IPS DF 6.9 (cell line): ENCODE results near the gene SEC11C.

Experiments
- DNase-seq: peaks from one replicate; pipeline ENCODE4 v3.0.0-alpha.2; 2013; ENCODE audit warnings: low read depth, low spot score
- H3K27ac ChIP-seq: one replicate; pipeline ENCODE4 v1.5.1; 2013; ENCODE audit warnings: low read length, control low read depth
- H3K27me3 ChIP-seq: 2 replicates; pipeline ENCODE4 v1.6.1; 2013; ENCODE audit warnings: mild to moderate bottlenecking, low read length; ENCODE audit not compliant: control insufficient read depth, insufficient read depth
- H3K36me3 ChIP-seq: 2 replicates; pipeline ENCODE4 v1.6.1; 2013; ENCODE audit warnings: low read length; ENCODE audit not compliant: control insufficient read depth, insufficient read depth
- H3K4me1 ChIP-seq: 2 replicates; pipeline ENCODE4 v1.6.1; 2013; ENCODE audit warnings: low read length; ENCODE audit not compliant: control insufficient read depth, insufficient read depth
- H3K4me3 ChIP-seq: 2 replicates; pipeline ENCODE4 v1.5.1; 2013; ENCODE audit warnings: mild to moderate bottlenecking, low read length
- H3K9me3 ChIP-seq: 2 replicates; pipeline ENCODE4 v1.6.1; 2013; ENCODE audit warnings: low read length, inconsistent platforms; ENCODE audit not compliant: control insufficient read depth, insufficient read depth
- WGBS: extraction: QIAGEN DNeasy Blood & Tissue Kit; methylation state at CpG from one replicate; pipeline ENCODE4 v1.1.7; 2013; ENCODE audit warnings: mixed read lengths, missing lambda C conversion rate; ENCODE audit not compliant: insufficient read length, insufficient coverage; 5-methylcytosine and 5-hydroxymethylcytosine counted together

The SEC11C gene

DNA sequence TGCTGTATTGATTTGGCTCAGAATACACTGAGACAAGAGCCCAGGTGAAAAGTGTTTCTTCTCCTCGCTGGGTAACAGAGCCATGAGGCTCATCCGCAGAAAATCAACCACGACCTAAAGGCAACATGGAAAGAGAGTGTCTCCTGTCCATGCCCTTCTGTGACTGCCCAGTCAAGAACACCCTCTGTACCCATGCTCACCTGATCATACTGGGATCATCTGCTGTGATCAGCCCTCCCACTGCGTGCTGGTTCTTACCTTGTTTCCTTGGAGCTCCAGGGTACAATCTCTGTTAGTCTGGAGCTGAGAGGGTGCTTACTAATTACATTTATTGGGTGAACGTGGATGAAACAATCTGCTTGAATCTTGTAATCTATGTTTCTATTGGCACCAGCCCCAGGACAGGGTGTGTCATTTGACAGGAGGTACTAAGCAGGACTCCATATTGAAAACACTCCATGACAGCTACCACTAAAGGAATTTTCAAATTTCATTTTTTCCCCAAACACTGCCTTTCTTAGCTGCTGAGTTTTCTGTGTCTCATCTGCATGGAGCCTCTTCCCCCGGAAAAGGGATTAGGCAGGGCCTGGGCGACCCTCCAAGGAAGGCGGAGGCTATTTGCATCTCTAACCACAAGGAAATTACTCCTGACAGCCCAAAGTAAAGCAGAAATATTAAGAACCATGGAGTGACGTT lies 40.6 kb downstream of the SEC11C start:
- Histone ChIP-seq H3K9me3 (no peaks in the 10 kb centered on the region), H3K27me3 (no peaks in the 10 kb centered on the region), H3K36me3 (no peaks in the 10 kb centered on the region), H3K4me3 (no peak overlapping the region), H3K4me1 (no peaks in the 10 kb centered on the region), H3K27ac (no peak overlapping the region)
- WGBS: no CpG with 5 or more reads among the region's 9 CpGs
- DNase-seq: no peak

DNA sequence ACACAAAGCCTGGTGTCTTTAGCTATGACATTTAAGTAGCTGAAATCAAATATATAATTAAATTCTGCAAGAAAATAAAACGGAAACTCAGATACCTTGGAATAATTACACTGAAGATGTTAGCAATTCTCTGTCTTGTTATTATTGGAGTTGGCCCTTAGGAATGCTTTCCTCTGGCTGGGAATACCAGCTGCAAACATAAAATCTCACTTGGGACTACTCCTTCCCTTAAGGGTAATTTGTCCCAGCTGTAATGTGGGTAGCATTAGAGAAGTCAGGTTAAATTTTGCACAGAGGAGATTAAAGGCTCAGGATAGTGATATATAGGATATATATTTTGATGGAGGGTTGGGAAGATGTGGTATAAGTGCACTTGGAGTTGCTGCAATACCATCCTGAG lies 43.0 kb downstream of the SEC11C start:
- no peaks in the 10 kb centered on the region for H3K36me3 ChIP-seq
- H3K4me1 ChIP-seq: no peaks in the 10 kb centered on the region
- no peaks in the 10 kb centered on the region for H3K27me3 ChIP-seq
- H3K4me3 ChIP-seq: no peak overlapping the region
- no peak overlapping the region for H3K27ac ChIP-seq
- no peak for DNase-seq
- no peaks in the 10 kb centered on the region for H3K9me3 ChIP-seq
- no CpG with 5 or more reads among the region's 1 CpG for WGBS

DNA sequence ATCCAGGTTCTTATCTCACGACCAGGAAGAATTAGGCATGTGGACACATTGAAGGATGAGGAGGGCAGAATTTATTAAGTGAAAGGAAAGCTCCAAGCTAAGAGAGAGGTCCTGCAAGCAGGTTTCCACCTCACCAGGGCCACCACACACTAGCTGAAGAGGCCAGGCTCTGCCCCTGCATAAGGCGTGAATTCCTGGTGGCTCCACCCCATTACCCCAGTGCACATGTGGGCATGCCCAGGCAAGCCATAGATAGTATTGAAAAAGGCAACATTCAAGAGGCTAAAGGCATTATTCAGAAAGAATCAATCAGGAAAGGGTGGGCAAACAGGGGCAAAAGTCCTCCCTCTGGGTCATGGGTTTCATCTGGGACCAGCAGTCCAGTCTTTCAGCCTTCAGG lies 49.3 kb downstream of the SEC11C start:
- WGBS: no CpG with 5 or more reads among the region's 2 CpGs
- H3K27ac ChIP-seq: no peak overlapping the region
- H3K9me3 ChIP-seq: no peaks in the 10 kb centered on the region
- DNase-seq: no peak
- no peaks in the 10 kb centered on the region for H3K27me3 ChIP-seq
- H3K4me3 ChIP-seq: no peak overlapping the region
- H3K36me3 ChIP-seq: no peaks in the 10 kb centered on the region
- no peaks in the 10 kb centered on the region for H3K4me1 ChIP-seq

DNA sequence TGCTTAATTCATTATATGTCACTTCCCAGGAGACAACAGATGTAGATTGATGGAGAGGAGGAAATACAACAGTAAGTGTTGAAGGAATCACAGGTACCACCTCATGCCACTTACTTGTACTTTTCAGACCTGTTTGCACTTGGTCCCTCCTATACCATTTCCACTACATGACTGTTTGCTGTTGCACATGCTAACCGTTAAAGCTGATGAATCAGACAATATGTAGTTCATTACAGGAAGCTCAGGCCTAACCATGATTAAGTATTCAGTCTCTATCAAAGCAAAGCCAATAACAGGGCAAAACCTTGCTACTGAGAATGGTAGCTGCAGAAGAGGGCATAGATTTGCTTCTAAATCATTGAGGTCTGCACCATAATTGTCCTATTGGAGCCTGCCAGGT lies 50.1 kb downstream of the SEC11C start:
- no peak for DNase-seq
- Histone ChIP-seq H3K9me3 (no peaks in the 10 kb centered on the region), H3K27ac (no peak overlapping the region), H3K36me3 (no peaks in the 10 kb centered on the region), H3K27me3 (no peaks in the 10 kb centered on the region), H3K4me3 (no peak overlapping the region), H3K4me1 (no peaks in the 10 kb centered on the region)
- no CpG with 5 or more reads among the region's 1 CpG for WGBS

DNA sequence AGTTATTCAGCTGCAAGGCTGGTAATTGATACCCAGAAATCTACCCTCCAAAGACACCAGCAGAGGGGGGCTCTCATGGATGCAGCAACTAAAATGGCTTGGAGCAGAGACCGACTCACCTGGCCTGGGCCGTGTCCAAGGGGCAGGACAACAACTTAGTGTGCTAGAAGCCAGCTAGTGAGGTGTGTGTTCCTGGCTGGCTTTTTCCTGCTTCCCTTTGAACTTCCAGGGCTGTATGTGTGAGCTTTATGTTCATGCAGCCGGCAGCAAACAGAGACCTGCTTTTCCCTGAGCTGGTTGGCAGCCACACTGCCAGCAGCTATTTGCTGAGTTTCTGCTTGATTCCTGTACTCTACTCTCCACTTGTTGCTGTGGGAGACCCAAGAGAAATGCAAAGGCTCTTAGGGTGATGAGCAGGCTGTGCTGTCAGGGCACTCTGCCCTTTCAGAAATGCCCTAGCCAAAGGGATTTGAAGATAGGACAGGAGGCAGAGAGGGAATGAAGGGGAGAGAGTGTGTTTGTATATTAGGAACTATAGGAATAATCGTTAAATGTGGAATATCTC lies 56.6 kb downstream of the SEC11C start:
- H3K27me3 ChIP-seq: no peaks in the 10 kb centered on the region
- WGBS: no CpG with 5 or more reads among the region's 4 CpGs
- no peaks in the 10 kb centered on the region for H3K9me3 ChIP-seq
- H3K27ac ChIP-seq: no peak overlapping the region
- no peak for DNase-seq
- H3K4me1 ChIP-seq: 0 out of 2 replicates have a peak, but pooled peaks cover 3% of the 10 kb centered on the region
- H3K4me3 ChIP-seq: no peak overlapping the region
- H3K36me3 ChIP-seq: no peaks in the 10 kb centered on the region

DNA sequence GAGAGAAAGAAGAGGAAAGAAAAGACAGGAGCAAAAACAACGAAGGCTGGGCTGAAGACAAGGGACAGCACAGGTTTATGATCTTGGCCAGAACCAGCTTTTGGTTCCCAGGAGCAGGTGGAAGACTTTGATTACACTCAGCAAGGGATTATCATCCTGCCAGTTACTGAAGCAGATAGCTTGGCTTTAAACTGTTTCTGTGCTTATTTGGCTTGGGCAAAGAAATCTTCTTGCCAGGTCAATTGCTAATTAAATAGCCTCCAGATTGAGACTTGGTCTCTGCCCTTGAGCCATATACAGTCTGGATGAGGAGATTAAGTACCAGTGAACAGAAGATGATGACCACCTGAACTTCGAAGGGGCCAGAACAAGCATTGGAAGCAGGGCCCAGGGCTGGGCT lies 58.0 kb downstream of the SEC11C start:
- WGBS: no CpG with 5 or more reads among the region's 2 CpGs

DNA sequence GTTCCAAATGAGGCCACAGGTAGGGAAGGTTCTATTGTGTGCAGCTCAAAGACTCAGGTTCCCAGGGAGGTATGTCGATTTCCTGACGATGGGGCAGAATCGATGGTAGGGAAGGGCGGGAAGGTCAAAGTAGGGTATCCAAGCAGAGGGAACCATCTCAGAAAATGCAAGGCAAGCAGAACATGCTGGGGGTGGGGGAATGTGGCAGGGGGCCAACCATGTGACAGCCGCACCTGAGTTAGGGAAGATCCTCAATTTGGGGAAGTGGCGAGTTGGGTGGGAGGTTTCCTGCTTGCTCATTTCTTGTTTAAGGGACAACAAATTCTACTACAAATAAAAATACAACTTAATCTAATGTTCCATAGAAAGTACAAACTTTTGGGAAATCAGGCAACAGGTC lies 58.5 kb downstream of the SEC11C start:
- no CpG with 5 or more reads among the region's 6 CpGs for WGBS
- H3K36me3 ChIP-seq: no peaks in the 10 kb centered on the region
- H3K9me3 ChIP-seq: no peaks in the 10 kb centered on the region
- H3K27me3 ChIP-seq: no peaks in the 10 kb centered on the region
- DNase-seq: no peak
- H3K27ac ChIP-seq: no peak overlapping the region
- no peak overlapping the region for H3K4me3 ChIP-seq
- 0 out of 2 replicates have a peak, but pooled peaks cover 5% of the 10 kb centered on the region for H3K4me1 ChIP-seq

More for the DNA sequence above, 58.0 kb downstream of the SEC11C start:
- Histone ChIP-seq H3K4me3 (no peak overlapping the region), H3K9me3 (no peaks in the 10 kb centered on the region), H3K27me3 (no peaks in the 10 kb centered on the region), H3K27ac (no peak overlapping the region), H3K36me3 (no peaks in the 10 kb centered on the region), H3K4me1 (0 out of 2 replicates have a peak, but pooled peaks cover 4% of the 10 kb centered on the region)
- DNase-seq: no peak

DNA sequence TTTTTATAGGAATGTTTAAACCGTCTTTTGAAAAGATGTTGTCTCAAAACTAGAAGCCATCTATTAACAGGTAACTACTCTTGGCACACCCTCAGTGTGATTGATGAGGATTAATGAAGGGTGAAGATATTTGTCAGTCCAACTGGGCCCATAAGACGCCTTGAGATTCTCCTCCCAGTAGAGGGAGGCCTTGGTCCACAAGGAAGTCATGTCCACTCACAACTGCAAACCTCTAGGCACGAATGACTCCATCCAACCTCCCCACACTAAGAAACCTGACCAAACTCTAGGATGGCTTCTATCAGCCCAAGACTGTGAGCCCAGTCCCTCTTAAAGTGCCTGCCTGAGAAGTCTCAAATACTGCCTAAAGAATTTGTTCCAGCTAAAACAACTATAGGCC lies 61.1 kb downstream of the SEC11C start:
- Histone ChIP-seq H3K36me3 (no peaks in the 10 kb centered on the region), H3K9me3 (no peaks in the 10 kb centered on the region), H3K27me3 (no peaks in the 10 kb centered on the region), H3K4me1 (0 out of 2 replicates have a peak, but pooled peaks cover 5% of the 10 kb centered on the region), H3K27ac (no peak overlapping the region), H3K4me3 (no peak overlapping the region)
- DNase-seq: no peak
- WGBS: no CpG with 5 or more reads among the region's 3 CpGs

DNA sequence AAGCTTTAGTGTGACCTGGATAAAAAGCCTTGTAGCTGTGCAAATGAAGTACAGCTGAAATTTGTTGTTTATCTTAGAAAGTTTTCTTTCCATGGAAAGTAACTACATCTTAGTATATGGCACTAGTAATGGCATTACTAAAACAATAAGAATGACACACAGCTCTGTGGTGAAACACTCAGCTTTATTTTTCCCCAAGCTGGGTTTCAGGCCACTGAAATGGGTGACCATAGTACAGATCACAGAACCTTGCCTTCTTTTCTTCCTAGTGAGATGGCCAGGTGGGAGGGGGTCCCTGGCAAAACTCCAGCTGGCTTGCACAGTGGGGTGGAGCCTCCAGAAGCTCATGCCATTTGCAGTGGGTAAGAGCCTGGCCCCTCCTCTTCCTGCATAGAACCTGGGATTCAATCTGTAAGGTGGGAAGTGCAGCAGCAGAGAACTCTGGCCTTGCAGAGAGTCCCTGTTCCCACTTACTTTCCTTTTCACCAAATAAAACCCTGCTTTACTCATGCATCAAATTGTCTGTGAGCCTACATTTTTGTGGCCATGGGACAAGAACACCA lies 62.7 kb downstream of the SEC11C start:
- no peaks in the 10 kb centered on the region for H3K27me3 ChIP-seq
- no peak overlapping the region for H3K27ac ChIP-seq
- H3K9me3 ChIP-seq: no peaks in the 10 kb centered on the region
- no peaks in the 10 kb centered on the region for H3K36me3 ChIP-seq
- 0 out of 2 replicates have a peak, but pooled peaks cover 5% of the 10 kb centered on the region for H3K4me1 ChIP-seq
- no peak for DNase-seq
- H3K4me3 ChIP-seq: no peak overlapping the region

DNA sequence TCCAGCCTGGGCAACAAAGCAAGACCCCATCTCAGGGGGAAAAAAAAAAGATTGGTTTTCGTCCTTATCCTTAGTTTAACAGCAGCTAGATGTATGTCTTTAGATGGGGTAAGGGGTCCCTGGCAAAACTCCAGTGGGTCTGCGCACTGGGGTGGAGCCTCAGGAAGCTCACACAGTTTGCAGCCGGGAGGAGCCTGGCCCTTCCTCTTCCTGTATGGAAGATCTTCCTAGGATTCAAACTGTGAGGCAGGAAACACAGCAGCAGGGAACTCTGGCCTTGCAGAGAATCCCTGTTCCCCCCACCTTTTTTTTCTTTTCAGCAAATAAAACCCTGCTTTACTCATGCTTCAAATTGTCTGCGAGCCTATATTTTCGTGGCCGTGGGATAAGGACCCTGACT lies 67.8 kb downstream of the SEC11C start:
- no peaks in the 10 kb centered on the region for H3K27me3 ChIP-seq
- H3K9me3 ChIP-seq: no peaks in the 10 kb centered on the region
- 0 out of 2 replicates have a peak, but pooled peaks cover 1% of the 10 kb centered on the region for H3K4me1 ChIP-seq
- no peak for DNase-seq
- H3K27ac ChIP-seq: no peak overlapping the region
- H3K36me3 ChIP-seq: no peaks in the 10 kb centered on the region
- WGBS: no CpG with 5 or more reads among the region's 6 CpGs
- no peak overlapping the region for H3K4me3 ChIP-seq
